ENCODE results near the gene MEFV.

The MEFV gene

DNA sequence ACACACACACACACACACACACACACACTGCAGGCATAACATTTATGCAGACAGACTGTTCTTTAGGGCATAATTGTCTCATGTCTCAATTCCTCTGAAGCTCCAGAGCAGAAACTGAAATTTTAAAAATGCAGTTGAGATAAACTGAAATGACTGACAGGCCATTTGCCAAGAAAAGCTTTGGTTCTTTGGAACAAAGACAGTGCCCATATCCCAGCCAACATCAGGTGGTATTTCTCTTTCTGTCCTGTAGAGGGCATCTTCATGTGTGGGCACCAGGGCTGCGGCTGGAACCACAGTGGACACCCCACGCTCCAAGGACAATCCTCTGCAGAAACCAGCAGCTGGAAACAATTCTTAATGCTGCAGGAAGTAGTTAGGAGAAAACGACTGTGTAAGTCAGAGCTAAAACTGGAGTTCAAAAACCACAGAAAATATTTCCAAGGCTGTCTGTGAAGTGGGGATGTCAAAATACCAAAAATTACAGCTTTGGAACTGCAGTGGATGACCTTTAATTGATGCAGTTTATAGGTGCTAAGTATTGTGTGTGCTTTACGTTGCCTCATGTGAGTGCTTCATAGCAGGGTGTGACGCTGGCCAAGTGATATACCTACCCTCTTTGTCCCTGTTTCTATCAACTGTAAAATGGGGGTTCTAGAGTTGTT, 10.6 kb upstream of the MEFV start:
- no peaks in the 10 kb centered on the region for H3K9me3 ChIP-seq (ENCODE audit: control insufficient read depth, low read length)
- H3K27me3 ChIP-seq (replicated peaks; ENCODE audit: control insufficient read depth, insufficient read depth, low read length), result no peaks in the 10 kb centered on the region
- peaks cover 14% of the 10 kb centered on the region for H3K4me1 ChIP-seq (ENCODE audit: control insufficient read depth, insufficient read depth, low read length)
- no peaks in the 10 kb centered on the region for H3K36me3 ChIP-seq (ENCODE audit: control insufficient read depth, insufficient read depth, low read length, severe bottlenecking)
- no peak overlapping the region for H3K9ac ChIP-seq (ENCODE audit: low read length)
- DNase-seq (ENCODE audit: low read depth), result peak; percentile 79
- no peak overlapping the region for H3K4me3 ChIP-seq (ENCODE audit: low read length)

DNA sequence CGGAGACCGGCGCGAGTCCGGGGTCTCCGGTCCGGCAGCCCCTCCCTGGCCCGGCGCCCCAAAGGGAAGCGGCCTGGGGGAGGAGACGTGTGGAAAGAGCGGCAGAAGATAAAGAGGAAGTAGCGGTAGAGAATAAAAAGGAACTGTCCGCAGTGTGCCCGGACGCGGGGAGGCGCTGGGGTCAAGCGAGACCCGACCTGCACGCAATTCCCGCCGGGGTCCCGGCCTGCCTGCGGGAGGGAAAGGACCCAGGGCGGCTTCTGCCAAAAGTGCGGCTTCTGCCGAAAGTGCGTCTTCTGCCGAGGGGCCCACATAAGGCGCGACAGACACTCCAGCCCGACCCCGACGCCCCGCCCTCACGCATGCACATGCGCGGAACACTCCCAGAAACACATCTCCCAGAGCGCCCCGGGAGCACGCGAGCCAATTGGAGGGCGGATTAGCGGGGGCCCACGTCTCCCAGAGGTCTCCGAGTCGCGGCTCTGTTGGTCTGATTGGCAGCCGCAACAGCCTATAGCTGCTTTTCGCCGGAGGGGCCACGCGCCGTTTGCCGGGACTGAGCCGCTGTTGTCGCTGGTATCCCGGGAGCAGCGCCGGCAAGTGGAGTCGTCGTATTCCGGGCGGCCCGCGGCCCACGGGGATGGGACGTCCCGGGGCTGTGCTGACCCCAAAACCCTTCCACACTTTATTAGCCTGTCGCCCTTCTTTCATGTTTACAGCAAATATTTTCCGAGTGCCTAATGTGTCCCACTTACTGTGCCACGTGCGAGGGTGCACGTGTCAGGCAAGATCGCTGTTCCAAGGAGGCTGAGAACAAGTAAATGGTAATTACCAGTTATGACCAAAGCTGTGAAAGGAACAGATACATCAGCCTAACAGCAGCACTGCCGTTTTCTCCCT, 8.0 kb upstream of the MEFV start:
- no peaks in the 10 kb centered on the region for H3K36me3 ChIP-seq (ENCODE audit: control insufficient read depth, insufficient read depth, low read length, severe bottlenecking)
- H3K4me1 ChIP-seq (ENCODE audit: control insufficient read depth, insufficient read depth, low read length), result peaks cover 19% of the 10 kb centered on the region
- H3K9ac ChIP-seq (ENCODE audit: low read length), result peak overlapping the region; percentile 95
- H3K9me3 ChIP-seq (ENCODE audit: control insufficient read depth, low read length), result no peaks in the 10 kb centered on the region
- DNase-seq (ENCODE audit: low read depth), result peak; percentile 99
- no peaks in the 10 kb centered on the region for H3K27me3 ChIP-seq (replicated peaks; ENCODE audit: control insufficient read depth, insufficient read depth, low read length)
- peak overlapping the region; percentile 87 for H3K4me3 ChIP-seq (ENCODE audit: low read length)

DNA sequence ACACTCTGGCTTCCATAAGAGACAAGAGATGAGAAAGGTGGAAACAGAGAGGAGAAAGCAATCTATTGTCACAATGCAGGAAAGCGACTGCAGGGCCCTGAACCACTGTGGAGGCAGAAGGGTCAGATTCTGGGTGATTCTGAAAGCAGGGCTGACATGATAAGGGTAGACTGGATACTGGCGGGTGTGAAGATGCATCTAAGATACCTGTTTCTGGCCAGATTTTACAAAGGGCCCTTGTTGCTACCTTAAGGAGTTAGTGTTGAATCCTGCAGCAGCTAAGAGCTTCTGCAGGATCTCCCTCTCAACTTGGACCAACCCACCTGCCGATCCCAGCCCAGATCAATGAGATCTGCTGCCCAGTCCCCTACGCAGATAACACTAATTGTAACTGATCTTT, 6.1 kb upstream of the MEFV start:
- no peak overlapping the region for H3K4me3 ChIP-seq (ENCODE audit: low read length)
- H3K36me3 ChIP-seq (ENCODE audit: control insufficient read depth, insufficient read depth, low read length, severe bottlenecking), result no peaks in the 10 kb centered on the region
- no peaks in the 10 kb centered on the region for H3K27me3 ChIP-seq (replicated peaks; ENCODE audit: control insufficient read depth, insufficient read depth, low read length)
- peaks cover 32% of the 10 kb centered on the region for H3K4me1 ChIP-seq (ENCODE audit: control insufficient read depth, insufficient read depth, low read length)
- no peak for DNase-seq (ENCODE audit: low read depth)
- H3K9ac ChIP-seq (ENCODE audit: low read length), result no peak overlapping the region
- H3K9me3 ChIP-seq (ENCODE audit: control insufficient read depth, low read length), result no peaks in the 10 kb centered on the region

DNA sequence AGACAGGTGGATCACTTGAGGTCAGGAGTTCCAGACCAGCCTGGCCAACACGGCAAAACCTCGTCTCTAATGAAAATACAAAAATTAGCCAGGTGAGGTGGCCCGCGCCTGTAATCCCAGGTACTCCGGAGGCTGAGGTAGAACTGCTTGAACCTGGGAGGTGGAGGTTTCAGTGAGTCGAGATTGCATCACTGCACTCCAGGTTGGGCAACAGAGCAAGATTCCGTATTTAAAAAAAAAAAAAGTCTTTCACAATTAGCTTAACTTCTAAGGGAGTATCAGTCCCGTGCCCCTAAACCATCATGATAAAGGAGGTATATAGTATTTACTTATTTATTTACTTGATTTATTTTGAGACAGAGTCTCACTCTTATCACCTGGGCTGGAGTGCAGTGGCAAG, 3.4 kb upstream of the MEFV start:
- Histone ChIP-seq H3K36me3 (ENCODE audit: control insufficient read depth, insufficient read depth, low read length, severe bottlenecking) (no peaks in the 10 kb centered on the region), H3K4me1 (ENCODE audit: control insufficient read depth, insufficient read depth, low read length) (peaks cover 29% of the 10 kb centered on the region), H3K4me3 (ENCODE audit: low read length) (no peak overlapping the region), H3K9me3 (ENCODE audit: control insufficient read depth, low read length) (no peaks in the 10 kb centered on the region), H3K27me3 (replicated peaks; ENCODE audit: control insufficient read depth, insufficient read depth, low read length) (no peaks in the 10 kb centered on the region), H3K9ac (ENCODE audit: low read length) (no peak overlapping the region)
- no peak for DNase-seq (ENCODE audit: low read depth)

DNA sequence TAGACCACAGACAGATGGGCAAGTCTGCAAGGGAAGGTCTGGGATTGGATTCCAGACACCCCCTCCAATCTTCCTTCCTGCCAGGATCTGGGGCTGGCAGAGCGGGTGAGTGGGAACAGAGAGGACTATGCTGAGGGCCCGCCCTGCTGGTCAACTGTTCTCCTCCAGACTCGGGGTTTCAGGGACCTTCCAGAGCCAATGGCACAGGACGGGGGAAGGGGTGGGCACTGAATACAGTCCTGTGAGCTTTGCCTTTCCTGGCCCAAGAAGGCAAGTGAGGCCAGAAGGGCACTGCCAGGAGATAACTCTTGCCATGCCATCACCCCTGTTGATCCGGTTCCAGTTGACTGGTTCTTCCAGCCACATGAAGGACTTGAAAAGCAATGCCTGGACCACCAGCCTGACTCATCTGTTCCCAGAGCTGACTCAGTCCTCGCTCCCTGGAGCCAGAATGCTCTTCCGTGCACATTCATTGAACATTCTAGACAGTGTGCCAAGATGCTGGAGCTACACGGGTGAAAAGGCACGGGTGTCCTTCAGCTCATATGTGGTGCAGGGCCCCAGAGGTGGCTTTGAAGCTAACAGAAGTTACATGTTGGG, 533 bp upstream of the MEFV start:
- Histone ChIP-seq H3K4me1 (ENCODE audit: control insufficient read depth, insufficient read depth, low read length) (peaks cover 23% of the 10 kb centered on the region), H3K4me3 (ENCODE audit: low read length) (no peak overlapping the region), H3K9ac (ENCODE audit: low read length) (no peak overlapping the region), H3K36me3 (ENCODE audit: control insufficient read depth, insufficient read depth, low read length, severe bottlenecking) (no peaks in the 10 kb centered on the region), H3K27me3 (replicated peaks; ENCODE audit: control insufficient read depth, insufficient read depth, low read length) (peaks cover 18% of the 10 kb centered on the region), H3K9me3 (ENCODE audit: control insufficient read depth, low read length) (no peaks in the 10 kb centered on the region)
- DNase-seq (ENCODE audit: low read depth), result no peak

DNA sequence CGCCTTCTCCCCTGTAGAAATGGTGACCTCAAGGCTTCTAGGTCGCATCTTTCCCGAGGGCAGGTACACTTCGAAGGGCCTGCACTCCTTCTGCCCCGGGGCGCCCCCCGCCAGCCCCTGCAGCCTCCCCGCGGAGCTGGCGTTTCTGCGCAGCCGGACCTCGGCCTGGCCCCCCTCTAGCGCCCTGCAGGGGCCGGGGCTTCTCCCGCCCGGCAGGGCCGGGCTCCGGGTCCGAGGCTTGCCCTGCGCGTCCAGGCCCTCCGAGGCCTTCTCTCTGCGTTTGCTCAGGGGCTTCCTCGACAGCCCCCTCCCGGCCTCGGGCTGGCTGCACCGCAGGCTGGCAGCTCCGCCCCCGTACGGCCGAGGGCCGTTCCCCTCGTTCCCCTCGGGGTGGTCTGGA, 2.1 kb downstream of the MEFV start:
- Histone ChIP-seq H3K36me3 (ENCODE audit: control insufficient read depth, insufficient read depth, low read length, severe bottlenecking) (no peaks in the 10 kb centered on the region), H3K9me3 (ENCODE audit: control insufficient read depth, low read length) (no peaks in the 10 kb centered on the region), H3K27me3 (replicated peaks; ENCODE audit: control insufficient read depth, insufficient read depth, low read length) (peaks cover 27% of the 10 kb centered on the region), H3K9ac (ENCODE audit: low read length) (no peak overlapping the region), H3K4me3 (ENCODE audit: low read length) (no peak overlapping the region), H3K4me1 (ENCODE audit: control insufficient read depth, insufficient read depth, low read length) (peaks cover 18% of the 10 kb centered on the region)
- DNase-seq (ENCODE audit: low read depth), result no peak

DNA sequence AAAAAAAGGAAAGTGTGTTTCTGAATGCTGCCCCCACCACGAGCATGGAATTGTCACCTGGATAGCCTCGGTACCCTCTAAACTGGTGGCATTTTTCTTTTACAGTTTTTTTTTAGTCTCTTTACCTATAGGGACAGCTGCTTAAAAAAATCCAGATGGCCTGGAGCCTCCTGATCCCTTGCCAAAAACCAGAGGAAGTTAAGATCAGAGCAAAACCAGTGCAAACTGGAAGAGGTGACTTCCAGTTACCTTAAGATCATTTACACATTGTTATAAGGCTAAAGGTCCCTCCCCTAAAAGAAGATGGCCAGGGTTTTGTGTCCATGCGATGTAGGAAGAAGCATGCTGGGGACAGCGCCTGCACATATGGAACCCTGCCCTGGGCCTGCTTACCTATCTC, 3.5 kb downstream of the MEFV start:
- peaks cover 6% of the 10 kb centered on the region for H3K4me1 ChIP-seq (ENCODE audit: control insufficient read depth, insufficient read depth, low read length)
- H3K9ac ChIP-seq (ENCODE audit: low read length), result no peak overlapping the region
- H3K4me3 ChIP-seq (ENCODE audit: low read length), result no peak overlapping the region
- no peak for DNase-seq (ENCODE audit: low read depth)
- H3K9me3 ChIP-seq (ENCODE audit: control insufficient read depth, low read length), result no peaks in the 10 kb centered on the region
- no peaks in the 10 kb centered on the region for H3K36me3 ChIP-seq (ENCODE audit: control insufficient read depth, insufficient read depth, low read length, severe bottlenecking)
- H3K27me3 ChIP-seq (replicated peaks; ENCODE audit: control insufficient read depth, insufficient read depth, low read length), result peaks cover 36% of the 10 kb centered on the region

DNA sequence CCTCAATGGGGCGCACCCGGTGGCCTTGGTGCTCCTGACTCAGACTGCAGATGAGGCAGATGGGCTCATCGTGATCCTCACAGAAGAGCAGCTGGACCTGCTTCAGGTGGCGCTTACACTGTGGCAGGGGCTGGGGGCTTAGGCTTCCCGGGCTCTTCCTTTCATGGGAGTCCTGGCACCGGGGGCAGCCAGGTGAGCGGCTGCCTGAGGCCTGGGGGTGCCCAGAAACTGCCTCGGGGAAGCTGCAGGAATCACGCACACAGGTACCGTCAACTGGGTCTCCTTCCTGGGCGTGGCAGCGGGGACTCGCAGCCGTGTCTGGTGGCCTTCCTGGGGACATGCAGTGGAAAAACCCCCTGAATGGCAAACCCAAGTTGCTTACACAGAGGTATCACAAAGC, 7.0 kb downstream of the MEFV start:
- no peaks in the 10 kb centered on the region for H3K4me1 ChIP-seq (ENCODE audit: control insufficient read depth, insufficient read depth, low read length)
- no peaks in the 10 kb centered on the region for H3K36me3 ChIP-seq (ENCODE audit: control insufficient read depth, insufficient read depth, low read length, severe bottlenecking)
- DNase-seq (ENCODE audit: low read depth), result no peak
- no peaks in the 10 kb centered on the region for H3K9me3 ChIP-seq (ENCODE audit: control insufficient read depth, low read length)
- H3K27me3 ChIP-seq (replicated peaks; ENCODE audit: control insufficient read depth, insufficient read depth, low read length), result peaks cover 52% of the 10 kb centered on the region
- no peak overlapping the region for H3K4me3 ChIP-seq (ENCODE audit: low read length)
- no peak overlapping the region for H3K9ac ChIP-seq (ENCODE audit: low read length)

DNA sequence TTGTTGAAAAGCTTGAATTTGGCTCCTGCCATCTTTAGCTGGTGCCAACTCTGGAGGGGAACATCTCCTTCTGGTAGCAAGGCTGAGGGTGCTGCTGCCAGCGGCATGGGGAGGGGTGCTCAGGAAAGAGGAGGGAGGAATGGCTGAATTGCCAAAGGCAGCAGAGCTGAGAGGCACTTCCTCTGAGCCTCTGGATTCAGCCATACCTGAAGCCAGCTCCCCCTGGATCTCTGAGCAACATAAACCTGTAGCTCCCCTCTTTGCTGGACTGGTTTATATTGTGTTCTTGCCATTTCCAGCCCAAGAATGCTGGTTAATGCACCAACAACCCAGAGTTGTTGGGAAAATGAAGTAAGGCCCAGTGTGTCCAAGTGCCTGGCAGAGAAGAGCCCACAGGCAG, 7.4 kb downstream of the MEFV start:
- no peaks in the 10 kb centered on the region for H3K36me3 ChIP-seq (ENCODE audit: control insufficient read depth, insufficient read depth, low read length, severe bottlenecking)
- no peak overlapping the region for H3K9ac ChIP-seq (ENCODE audit: low read length)
- no peak overlapping the region for H3K4me3 ChIP-seq (ENCODE audit: low read length)
- no peak for DNase-seq (ENCODE audit: low read depth)
- no peaks in the 10 kb centered on the region for H3K9me3 ChIP-seq (ENCODE audit: control insufficient read depth, low read length)
- H3K4me1 ChIP-seq (ENCODE audit: control insufficient read depth, insufficient read depth, low read length), result no peaks in the 10 kb centered on the region
- H3K27me3 ChIP-seq (replicated peaks; ENCODE audit: control insufficient read depth, insufficient read depth, low read length), result peaks cover 53% of the 10 kb centered on the region

DNA sequence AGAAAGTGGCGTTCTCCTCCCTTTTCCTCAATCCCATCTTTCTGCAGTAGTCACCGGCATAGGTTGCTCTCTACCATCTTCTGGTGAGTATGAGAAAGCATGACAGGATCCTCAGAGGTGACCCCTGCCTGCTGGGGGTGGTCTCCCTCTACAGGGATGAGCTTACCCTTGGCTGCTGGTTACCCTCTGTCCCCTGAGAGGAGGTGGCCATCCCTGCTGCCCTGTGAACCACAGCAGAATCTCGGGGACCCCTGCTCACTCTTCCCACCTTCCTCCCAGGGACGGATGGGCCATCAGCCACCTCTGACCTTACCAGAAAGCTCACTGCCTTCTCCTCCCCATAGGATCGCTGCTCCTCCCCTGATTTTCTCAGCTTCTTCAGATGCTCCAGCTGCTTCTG, 7.8 kb downstream of the MEFV start:
- Histone ChIP-seq H3K36me3 (ENCODE audit: control insufficient read depth, insufficient read depth, low read length, severe bottlenecking) (no peaks in the 10 kb centered on the region), H3K9me3 (ENCODE audit: control insufficient read depth, low read length) (no peaks in the 10 kb centered on the region), H3K4me1 (ENCODE audit: control insufficient read depth, insufficient read depth, low read length) (no peaks in the 10 kb centered on the region), H3K9ac (ENCODE audit: low read length) (no peak overlapping the region), H3K4me3 (ENCODE audit: low read length) (no peak overlapping the region), H3K27me3 (replicated peaks; ENCODE audit: control insufficient read depth, insufficient read depth, low read length) (peaks cover 53% of the 10 kb centered on the region)
- DNase-seq (ENCODE audit: low read depth), result no peak

DNA sequence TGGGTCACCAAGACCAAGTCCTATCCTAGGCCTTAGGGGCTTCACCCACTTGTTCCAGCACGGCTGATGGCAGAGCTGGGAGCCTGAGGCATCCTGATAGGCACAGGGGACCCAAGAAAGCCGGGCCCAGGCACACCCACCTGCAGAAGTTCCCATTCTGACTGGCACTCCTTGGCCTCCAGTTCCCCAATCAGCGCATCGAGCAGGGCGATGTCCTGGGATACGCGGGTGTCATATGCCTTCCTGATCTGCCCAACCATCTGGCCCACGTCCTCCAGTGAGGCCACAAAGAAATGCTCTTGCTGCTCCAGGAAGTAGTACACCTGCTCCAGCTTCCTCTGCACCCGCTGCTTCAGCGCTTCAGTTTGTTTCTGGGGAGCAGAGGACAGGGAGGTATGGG, 9.6 kb downstream of the MEFV start:
- Histone ChIP-seq H3K36me3 (ENCODE audit: control insufficient read depth, insufficient read depth, low read length, severe bottlenecking) (no peaks in the 10 kb centered on the region), H3K4me3 (ENCODE audit: low read length) (no peak overlapping the region), H3K4me1 (ENCODE audit: control insufficient read depth, insufficient read depth, low read length) (no peaks in the 10 kb centered on the region), H3K9ac (ENCODE audit: low read length) (no peak overlapping the region), H3K9me3 (ENCODE audit: control insufficient read depth, low read length) (no peaks in the 10 kb centered on the region), H3K27me3 (replicated peaks; ENCODE audit: control insufficient read depth, insufficient read depth, low read length) (peaks cover 47% of the 10 kb centered on the region)
- DNase-seq (ENCODE audit: low read depth), result no peak

Measured in adipocyte (in vitro differentiated cells).